Measurements from ENCODE around the gene S1PR3.

DNA sequence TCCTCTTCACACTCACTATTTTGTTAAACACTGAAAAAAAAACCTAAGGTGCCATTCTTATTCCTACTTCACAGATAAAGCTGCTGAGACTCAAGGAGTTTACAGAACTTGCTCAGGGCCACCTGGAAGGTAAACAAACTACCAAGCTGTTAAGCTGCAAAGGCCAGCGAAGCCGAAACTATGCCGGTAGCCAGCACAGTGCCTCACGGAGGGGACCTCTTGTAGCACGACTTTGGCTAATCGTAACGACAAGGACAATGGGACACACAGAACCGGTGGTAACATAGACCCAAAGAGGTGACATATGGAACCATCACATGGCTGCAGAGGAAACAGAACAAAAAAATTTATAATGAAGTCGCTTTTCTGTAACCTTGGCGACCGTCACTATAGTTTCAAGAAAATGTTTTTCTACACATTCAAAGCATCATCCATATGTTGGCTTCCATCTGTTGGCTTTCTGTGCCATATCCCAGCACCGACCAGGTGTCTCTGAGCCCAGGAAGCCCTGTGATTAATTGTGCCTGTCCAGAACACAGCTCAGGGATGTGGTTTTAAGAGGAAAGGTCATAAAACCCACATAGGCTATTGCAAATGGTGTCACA is 60.3 kb downstream of the S1PR3 start:
- TF ChIP-seq CTCF (conservative IDR thresholded peaks at IDR 0.05): no peak
- no peak for TF ChIP-seq EZH2 (IDR thresholded peaks at IDR 0.05; ENCODE audit: low read depth)

Data from PC-9 (cell line).